Measurements from ENCODE around the gene KLHDC10.
"Not testable (repeated sequence)": the region's sequence is repeated elsewhere in the genome, so short reads cannot be mapped to it uniquely, and the experiment has no call there.

KLHDC10 gene, protein sequence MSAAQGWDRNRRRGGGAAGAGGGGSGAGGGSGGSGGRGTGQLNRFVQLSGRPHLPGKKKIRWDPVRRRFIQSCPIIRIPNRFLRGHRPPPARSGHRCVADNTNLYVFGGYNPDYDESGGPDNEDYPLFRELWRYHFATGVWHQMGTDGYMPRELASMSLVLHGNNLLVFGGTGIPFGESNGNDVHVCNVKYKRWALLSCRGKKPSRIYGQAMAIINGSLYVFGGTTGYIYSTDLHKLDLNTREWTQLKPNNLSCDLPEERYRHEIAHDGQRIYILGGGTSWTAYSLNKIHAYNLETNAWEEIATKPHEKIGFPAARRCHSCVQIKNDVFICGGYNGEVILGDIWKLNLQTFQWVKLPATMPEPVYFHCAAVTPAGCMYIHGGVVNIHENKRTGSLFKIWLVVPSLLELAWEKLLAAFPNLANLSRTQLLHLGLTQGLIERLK

DNA sequence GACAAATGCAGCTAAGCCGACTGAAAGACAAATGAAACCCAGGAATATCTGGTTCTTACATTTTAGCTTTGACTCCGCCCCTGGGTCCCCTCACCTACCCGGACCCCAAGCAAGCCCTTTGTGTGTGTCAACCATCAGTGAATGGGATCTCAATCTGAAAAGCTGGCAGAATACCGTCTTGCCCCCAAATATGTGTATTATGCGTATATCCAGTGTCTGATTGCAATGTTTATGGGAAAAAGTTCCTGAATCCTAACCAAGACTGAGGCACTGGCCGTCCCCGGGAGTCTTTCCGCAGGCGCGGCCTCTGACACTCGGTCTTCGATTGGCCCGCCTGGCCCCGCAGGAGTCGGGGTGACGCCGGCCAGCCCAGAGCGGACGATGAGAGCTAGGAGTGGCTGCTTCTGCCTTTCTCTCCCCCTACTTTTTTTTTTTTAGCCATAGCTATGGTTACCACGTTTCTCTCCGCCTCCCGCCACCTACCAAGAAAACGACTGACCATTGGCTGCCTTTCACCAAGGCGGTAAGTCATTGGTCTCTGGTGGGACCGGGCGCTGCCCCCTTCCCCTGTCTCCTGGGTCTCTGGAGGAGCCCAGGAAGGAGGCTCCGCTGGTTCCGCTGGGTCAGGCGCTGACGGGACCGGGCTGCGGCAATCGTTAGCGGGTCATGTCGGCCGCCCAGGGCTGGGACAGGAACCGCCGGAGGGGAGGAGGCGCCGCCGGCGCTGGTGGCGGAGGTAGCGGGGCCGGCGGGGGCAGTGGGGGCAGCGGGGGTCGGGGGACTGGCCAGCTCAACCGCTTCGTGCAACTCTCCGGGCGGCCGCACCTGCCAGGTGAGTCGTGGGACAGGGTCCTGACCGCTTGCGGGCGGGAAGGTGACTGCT, at the start of gene KLHDC10:
KLHDC10 (plus strand) TSS at position 557 of the 883 bp plus-strand sequence; CDS start at position 667, 110 bp downstream.
- peak; percentile 98 for DNase-seq

DNA sequence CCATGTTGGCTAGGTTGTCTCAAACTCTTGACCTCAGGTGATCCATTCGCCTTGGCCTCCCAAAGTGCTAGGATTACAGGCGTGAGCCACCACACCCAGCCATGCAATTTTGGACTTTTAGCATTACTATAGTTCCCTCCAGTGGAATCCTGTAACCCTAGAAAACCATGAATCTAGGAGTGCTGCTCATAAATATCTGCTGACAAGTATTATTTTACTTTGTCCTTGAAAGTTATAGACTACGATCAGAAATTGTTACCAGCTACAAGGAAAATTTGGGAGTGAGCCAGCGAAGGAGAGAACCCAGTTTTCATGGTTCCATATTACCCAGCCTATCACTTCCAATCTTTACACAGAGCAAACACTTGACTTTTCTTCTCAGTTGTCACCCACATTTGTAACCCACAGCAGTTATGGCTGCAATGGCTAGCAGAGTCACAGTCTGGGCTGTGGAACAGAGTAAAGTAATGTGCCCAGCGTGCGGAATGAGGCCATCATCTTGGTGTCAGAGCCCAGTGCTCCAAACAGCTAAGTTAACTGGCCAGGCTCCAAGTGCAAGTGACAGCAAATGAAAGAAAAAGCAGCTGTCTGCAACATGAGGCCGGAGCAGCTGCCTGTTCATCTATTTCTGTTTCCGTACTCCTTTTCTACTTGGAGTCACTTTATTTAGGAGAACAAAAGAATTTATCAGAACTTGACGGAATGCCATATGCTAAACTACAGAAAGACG, 49.1 kb upstream of the KLHDC10 start:
- peak; percentile 52 for DNase-seq

DNA sequence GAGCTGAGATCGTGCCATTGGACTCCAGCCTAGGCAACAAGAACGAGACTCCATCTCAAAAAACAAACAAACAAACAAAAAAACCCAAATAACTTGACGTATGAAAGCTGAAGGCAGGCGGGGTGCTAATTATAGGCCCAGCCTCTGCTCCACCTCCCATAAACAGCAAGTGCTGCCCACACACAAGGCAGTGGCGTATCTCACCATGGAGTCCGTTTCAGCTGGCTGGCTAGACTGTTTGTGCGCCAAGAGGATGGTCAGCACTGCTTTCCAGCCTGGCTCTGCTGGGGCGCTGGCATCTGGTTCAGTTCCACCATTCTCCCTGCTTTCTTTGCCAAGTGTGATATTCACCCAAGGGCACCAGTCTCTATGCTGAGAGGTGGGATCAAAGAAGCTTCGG, 48.2 kb upstream of the KLHDC10 start:
- DNase-seq, result no peak

DNA sequence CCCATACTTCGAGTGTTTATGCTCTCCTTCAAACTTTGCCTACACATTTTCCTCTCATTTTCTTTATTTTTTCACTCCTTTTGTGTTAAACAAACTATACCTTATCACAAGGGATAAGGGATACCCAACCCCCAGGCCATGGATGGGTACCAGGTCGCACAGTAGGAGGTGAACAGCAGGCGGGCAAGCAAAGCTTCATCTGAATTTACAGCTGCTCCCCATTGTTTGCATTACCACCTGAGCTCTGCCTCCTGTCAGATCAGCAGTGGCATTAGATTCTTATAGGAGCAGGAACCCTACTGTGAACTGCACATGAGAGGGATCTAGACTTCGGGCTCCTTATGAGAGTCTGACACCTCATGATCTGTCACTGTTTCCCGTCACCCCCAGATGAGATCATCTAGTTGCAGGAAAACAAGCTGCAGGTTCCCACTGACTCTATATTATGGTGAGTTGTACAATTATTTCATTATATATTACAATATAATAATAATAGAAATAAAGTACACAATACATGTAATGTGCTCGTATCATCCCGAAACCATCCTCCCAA, 47.6 kb upstream of the KLHDC10 start:
- DNase-seq, result no peak

DNA sequence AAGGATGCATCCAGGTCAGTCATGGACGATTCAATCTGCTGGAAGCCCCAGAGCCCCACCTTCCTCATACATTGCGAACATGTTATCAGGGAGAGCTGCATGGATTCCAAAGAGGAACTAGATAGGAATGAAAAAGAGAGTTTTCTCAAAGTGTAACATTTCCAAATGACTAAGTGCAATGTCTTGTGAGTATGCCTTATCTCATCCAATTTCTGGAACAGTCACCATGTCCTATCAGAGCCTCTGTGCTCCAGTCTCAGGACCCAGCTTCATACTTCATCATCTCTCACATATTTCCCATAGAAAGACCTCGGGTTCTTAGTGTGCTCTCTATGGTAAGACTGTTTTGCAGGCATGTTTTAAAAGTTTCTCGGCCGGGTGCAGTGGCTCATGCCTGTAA, 45.9 kb upstream of the KLHDC10 start:
- DNase-seq, result no peak

DNA sequence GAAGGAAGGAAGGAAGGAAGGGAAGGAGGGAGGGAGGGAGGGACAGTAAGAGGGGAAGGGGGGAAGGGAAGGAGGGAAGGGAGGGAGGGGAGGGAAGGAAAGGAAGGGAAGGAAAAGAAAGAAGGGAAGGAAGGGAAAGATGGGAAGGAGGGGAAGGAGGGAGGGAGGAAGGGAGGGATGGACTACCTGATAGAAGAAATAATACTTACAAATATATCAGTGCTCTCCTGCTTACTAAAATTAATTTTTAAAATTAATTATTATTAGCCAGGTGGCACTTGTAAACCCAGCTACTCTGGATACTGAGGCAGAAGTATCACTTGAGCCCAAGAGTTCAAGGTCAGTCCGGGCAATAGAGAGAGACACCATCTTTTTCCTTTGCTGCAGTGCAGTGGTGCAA, 37.6 kb upstream of the KLHDC10 start:
- DNase-seq, result no peak

DNA sequence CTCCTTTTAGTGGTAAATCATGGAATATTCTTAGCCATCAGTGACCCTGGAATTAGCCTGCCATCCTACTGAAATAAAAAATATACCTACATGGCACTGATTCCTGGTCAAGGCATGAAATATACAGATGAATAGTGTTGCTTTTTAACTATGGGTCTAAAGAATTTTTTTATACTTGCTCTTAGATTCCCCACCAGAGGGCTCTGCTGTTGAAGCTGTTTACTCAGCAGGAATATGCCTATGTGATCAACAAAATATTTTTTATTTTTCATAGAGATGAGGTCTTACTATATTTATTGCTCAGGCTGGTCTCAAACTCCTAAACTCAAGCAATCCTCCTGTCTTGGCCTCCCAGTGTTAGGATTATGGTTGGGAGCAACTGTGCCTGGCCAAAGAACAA, 32.6 kb upstream of the KLHDC10 start:
- no peak for DNase-seq

DNA sequence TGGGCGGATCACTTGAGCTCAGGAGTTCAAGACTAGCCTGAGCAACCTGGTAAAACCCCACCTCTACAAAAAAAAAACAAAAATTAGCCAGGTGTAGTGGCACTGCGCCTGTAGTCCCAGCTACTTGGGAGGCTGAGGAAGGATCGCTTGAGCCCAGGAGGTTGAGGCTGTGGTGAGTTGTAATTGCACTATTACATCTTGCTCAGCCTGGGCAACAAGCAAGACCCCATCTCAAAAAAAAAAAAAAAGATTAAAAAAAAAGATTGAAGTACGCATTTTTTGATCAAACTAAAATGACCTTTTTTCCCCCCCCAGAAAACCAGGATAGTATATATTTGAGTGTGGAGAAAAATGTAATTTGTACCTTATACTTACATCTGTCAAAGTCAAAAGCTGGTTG, 29.8 kb upstream of the KLHDC10 start:
- DNase-seq, result no peak

DNA sequence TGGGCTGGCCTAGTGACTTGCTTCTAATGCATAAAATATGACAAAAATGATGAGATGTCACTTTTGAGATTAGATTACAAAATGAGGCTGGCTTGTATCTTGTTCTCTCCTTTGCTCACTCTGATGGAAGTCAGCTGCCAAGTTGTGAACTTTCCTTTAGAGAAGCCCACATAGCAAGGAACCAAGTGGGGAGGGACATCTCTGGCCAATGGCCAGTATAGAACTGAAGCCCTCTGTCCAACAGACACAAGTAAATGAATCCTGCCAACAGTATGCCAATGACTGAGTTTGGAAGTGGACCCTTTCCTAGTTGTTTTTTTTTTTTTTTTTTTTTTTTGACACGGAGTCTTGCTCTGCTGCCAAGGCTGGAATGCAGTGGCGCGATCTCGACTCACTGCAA, 22.5 kb upstream of the KLHDC10 start:
- DNase-seq, result no peak

DNA sequence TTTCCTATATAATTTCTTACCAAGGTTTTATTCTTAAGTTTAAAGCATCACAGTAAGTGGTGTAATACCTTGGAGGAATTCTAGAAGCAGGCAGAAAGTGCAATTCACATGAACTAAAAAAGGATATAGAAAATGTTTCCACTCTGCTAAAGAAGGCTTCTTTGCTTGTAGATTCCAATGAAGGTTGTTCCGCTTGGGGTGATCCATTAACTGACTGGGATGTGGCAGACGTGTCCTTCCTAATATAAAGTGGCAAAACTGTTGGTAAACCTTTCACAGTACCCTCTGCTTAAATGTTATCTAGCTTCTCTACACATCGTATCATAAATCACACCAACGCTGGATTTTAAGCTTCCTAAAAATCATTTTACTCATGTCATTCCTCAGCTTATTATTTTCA, 21.4 kb upstream of the KLHDC10 start:
- no peak for DNase-seq

DNA sequence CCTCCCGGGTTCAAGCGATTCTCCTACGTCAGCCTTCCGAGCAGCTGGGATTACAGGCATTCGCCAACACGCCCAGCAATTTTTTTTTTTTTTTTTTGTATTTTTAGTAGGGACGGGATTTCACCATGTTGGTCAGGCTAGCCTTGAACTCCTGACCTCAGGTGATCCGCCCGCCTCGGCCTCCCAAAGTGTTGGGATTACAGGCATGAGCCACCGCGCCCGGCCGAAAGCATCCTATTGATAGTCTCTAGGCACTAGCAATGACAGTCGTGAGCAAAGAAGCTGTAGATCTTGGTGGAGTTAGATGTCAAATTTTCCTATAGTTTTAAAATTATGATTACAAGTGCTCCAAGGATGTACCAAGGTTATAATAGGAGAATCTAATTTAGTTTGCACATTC, 18.1 kb upstream of the KLHDC10 start:
- not testable (repeated sequence) for DNase-seq

DNA sequence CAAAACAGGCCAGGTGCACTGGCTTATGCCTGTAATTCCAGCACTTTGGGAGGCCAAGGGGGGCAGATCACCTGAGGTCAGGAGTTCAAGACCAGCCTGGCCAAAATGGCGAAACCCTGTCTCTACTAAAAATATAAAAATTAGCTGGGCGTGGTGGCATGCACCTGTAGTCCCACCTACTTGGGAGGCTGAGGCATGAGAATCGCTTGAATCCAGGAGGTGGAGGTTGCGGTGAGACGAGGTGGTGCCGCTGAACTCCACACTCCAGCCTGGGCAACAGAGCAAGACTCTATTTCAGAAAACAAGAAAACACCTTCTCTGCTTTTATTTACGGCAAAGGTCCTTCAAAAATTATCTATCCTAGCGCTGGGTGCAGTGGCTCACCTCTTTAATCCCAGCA, 15.1 kb upstream of the KLHDC10 start:
- not testable (repeated sequence) for DNase-seq

DNA sequence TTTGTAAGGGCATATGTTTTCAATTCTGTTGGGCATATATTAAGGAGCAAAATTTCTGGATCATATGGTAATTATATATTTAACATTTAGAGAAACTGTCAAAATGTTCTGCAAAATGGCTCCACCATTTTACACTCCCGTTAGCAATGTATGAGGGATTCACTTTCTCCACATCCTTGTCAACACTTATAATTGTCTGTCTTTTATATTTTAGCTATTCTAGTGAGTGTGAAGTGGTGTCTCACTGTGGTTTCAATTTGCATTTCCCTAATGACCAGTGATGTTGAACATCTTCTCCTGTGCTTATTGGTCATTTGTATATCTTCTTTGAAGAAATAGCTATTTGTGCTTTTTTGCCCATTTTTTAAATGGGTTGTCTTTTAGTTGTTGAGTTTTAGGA, 8.1 kb upstream of the KLHDC10 start:
- no peak for DNase-seq

DNA sequence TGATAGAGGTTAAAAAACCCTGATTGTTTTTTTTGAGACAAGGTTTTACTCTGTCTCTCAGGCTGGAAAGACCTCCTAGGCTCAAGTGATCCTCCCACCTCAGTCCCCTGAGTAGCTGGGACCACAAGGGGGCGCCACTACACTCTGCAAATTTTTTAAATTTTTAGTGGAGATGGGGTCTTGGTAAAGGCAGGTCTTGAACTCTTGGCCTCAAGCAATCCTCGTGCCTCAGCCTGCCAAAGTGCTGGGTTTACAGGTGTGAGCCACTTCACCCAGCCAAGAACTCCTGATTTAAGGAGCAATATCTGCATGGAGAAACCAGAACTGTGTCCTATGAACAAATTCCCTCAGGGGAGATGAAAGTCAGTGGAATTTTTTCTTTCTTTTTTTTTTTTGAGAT, 7.3 kb upstream of the KLHDC10 start:
- peak; percentile 55 for DNase-seq

DNA sequence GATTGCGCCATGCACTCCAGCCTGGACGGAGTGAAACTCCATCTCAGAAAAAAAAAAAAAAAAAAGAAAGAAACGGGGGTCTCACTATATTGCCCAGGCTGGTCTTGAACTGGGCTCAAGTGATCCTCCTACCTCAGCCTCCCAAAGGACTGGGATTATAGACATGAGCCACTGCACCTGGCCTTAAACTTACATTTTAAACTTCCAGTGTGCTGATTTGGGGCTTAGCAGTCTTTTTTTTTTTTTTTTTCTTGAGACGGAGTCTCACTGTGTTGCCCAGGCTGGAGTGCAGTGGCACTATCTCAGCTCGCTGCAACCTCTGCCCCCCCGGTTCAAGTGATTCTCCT, 5.8 kb upstream of the KLHDC10 start:
- not testable (repeated sequence) for DNase-seq

DNA sequence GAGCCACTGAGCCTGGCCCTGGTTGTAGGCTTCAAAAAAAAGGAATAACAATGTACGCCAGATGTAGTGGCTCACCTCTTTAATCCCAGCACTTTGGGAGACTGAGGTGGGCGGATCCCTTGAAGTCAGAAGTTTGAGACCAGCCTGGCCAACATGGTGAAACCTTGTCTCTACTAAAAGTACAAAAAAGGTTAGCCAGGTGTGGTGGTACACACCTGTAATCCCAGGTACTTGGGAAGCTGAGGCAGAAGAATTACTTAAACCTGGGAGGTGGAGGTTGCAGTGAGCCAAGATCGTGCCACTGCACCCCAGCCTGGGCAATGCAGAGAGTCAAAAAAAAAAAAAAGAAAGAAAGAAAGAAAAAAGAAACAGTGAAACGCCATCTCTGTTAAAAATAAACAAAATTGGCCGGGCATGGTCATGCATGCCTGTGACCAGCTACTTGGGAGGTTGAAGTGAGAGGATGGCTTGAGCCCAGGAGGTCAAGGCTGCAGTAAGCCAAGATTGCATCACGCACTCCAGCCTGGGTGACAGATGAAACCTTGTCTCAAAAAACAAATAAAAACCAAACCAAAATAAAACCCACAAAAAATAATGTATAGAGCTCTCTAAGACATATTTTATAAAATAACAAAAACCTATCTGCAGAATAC, 4.7 kb upstream of the KLHDC10 start:
- no peak for DNase-seq

DNA sequence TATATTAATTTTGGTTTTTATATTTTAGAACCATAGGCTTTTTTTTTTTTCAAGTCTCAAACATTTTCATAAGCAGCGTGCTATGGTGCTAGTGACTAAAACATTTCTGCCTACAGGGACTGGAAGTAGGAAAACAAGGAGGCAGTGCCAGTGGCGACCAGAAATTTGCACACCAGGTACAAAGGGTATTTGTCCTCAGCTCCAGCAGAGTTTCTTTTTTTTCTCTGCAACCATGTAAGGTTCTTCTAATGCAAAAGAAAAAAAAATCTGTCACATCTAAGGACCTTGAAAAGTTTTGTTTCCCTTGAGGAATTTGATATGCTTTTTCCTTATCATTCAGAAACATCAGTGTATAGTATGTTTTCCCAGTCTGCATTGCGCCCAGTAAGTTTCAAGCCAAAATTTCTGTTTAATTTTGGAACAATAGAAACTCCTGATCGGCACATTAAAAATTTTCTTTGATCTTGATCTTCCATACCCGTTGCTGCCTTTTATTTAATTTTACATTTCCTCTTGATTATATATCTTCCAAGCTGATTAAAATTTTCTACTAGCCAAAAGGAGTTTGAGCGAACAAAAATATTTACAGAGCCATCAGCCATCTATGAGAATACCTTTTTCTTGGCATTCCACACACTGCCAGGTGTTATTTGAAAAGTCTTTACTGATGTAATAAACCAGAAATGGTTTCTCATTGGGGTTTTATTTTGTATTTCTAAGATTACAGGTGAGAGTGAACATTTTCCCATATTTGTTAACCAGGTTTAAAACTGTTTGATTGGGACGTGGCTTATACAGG, 956 bp upstream of the KLHDC10 start:
- DNase-seq, result no peak

DNA sequence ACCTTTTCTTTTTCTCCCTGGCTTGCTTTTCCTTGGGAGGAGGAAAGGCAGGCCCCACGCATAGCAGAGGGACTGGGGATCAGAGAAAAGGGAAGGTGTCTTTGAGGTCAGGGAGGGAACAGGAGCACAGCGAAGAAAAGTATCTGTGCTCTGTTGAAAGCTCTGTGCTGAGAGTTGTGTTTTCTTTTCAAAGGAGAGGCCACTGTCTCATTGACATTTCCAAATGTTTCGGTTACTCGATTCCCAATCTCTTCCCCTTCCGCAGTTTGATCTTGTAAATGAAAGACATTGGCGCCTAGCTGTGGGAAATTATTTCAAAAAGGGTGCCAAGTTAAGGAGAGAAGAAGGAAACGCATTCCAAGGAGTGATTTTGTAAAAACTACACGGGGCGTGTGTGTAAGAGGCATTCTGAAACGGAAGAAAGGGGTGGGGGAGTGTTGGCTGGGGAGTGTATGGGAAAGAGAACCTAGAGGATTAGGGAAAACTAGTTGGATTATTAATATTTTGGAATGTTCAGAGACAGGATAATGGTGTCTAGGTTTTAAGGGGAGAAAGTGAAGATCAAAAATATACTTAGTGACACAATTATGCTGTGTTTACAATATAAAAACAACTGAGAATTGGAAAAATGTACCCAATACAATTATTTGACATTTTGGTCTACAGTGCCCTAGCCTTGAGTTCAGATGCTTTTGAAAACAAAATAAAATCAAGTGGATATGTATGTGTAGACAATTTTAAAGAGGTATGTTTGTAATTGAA, 708 bp downstream of the KLHDC10 start:
- no peak for DNase-seq

DNA sequence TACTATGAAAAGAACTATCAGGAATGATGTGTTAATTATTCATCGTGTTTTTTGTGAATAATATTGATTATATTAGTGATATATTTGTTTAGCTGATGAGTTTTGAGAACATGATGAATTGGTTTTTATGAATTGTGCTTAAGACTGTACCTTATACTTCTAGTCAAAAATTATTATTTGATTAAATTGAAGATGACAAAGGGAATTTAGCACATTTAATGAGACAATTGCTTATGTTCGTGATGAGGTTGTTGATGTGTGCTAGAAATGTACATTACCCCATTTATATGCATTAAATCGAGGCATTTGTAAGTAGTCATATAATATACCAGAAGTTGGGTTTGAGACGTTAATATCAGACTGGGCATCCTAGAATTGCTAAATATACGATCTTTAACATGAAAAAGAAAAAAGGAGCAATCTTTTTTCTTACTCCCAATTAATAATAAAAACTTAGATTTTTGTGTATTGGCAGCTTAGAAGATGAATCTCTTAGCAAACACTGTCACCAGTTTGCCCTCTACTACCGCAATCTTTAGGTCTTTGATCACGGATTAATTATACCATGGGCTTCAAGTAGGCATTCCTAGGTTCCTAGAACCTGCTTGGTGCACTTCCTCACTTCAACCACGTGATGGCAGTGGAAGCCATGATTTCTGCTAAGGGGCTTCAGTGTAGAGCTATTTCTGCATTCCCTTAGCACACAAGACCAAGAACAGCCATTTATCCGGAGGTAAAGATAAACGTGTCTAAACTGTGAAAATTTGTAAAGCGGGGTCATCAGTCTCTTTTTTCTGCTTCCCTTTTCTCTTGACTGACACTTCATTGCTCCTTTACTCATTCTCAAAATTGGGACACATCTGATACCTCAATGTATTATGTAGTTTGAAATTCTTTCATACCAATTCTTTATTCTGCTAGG, 1.6 kb downstream of the KLHDC10 start:
- DNase-seq, result peak; percentile 68

All from right forelimb (tissue), 1 donor.